Purkinje cell (primary cell): ENCODE results near the gene SIM1. TPM values are rescaled to one million over a fixed set of nuclear protein-coding genes. Genes with fewer than 3 reads are reported as not detected.

Source experiments
- polyA plus RNA-seq: library from polyadenylated mRNA; unstranded; fragments of >200 nt; fragmentation: Nextera tagmentation; gene quantifications from 2 replicates; pipeline ENCODE4 v1.2.1, GENCODE V29; 2014

SIM1 gene, protein sequence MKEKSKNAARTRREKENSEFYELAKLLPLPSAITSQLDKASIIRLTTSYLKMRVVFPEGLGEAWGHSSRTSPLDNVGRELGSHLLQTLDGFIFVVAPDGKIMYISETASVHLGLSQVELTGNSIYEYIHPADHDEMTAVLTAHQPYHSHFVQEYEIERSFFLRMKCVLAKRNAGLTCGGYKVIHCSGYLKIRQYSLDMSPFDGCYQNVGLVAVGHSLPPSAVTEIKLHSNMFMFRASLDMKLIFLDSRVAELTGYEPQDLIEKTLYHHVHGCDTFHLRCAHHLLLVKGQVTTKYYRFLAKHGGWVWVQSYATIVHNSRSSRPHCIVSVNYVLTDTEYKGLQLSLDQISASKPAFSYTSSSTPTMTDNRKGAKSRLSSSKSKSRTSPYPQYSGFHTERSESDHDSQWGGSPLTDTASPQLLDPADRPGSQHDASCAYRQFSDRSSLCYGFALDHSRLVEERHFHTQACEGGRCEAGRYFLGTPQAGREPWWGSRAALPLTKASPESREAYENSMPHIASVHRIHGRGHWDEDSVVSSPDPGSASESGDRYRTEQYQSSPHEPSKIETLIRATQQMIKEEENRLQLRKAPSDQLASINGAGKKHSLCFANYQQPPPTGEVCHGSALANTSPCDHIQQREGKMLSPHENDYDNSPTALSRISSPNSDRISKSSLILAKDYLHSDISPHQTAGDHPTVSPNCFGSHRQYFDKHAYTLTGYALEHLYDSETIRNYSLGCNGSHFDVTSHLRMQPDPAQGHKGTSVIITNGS
- polyA plus RNA-seq: not detected in 2 replicates

DNA sequence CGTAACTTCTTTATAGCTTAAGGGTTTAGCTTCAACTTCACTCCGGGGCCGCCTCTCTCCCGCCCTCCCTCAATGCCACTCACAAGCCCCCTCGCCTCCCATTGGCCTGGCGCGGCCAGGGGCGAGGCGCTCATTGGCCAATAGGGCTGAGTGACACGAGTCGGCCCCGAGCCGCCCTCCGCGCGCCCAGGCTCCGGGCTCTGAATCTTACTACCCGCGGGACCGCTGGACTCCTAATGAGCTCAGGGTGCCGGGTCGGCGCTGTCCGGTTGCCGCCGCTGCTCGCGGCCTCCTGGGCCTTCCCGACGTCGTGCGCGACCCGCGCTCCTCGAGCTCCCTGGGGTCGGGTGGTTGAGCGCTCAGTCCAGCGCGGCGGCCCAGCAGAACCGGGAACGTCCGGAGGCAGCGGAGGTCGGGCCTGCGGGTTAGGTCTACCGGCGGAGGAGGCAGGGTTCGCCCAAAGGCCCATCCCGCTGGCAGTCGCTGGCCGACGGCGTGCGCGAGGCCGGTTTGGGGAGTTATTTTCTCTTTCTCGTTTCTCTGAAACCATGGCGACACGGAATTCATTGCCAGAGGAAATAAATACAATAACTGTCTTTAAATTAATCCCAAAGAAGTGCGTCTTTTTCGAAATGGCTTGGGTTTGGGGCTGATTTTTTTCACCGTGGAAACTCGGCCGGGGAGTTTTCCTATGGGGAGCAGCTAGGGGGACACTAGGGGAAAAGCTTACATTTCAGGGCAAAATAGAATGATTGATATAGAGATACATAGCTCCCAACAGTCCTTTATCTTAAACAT is at the start of gene SIM1:
Gene SIM1, minus strand, starts transcription at position 19 of the 798 bp plus-strand sequence. CDS start 1,453 bp downstream, outside the sequence.

